ENCODE measurements around the gene LSR. TPM values are rescaled to one million over a fixed set of nuclear protein-coding genes. Genes with fewer than 3 reads are reported as not detected.
A peak's percentile ranks its signal among the peaks of the same experiment; 100 is the strongest.

The LSR gene
- total RNA-seq, 4 donors from 2014 or later = 36.0 to 113 (median 79.4) TPM

DNA sequence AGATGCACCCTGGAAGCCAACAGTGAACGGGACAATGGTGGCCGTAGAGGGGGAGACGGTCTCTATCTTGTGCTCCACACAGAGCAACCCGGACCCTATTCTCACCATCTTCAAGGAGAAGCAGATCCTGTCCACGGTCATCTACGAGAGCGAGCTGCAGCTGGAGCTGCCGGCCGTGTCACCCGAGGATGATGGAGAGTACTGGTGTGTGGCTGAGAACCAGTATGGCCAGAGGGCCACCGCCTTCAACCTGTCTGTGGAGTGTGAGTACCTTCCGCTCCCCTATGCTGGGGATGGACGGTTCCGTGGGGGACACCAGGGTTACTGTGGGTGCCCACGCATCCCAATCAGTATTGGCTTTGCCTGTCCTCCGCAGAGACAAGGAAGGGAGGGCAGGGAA is 53.6 kb downstream of the LSR start:
- Histone ChIP-seq H3K27me3 (peaks cover 0 to 48% (median 0%) of the 10 kb centered on the region in 4 donors), H3K4me1 (no peaks in the 10 kb centered on the region), H3K4me3 (no peak overlapping the region), H3K9me3 (no peaks in the 10 kb centered on the region), H3K36me3 (no peaks in the 10 kb centered on the region), H3K27ac (no peak overlapping the region)
- intact Hi-C loops (cut with DNase I) = no loop called here
- DNase-seq = no peak
- no peak for TF ChIP-seq POLR2A (IDR thresholded peaks at IDR 0.05)
- TF ChIP-seq, protein P1, sequence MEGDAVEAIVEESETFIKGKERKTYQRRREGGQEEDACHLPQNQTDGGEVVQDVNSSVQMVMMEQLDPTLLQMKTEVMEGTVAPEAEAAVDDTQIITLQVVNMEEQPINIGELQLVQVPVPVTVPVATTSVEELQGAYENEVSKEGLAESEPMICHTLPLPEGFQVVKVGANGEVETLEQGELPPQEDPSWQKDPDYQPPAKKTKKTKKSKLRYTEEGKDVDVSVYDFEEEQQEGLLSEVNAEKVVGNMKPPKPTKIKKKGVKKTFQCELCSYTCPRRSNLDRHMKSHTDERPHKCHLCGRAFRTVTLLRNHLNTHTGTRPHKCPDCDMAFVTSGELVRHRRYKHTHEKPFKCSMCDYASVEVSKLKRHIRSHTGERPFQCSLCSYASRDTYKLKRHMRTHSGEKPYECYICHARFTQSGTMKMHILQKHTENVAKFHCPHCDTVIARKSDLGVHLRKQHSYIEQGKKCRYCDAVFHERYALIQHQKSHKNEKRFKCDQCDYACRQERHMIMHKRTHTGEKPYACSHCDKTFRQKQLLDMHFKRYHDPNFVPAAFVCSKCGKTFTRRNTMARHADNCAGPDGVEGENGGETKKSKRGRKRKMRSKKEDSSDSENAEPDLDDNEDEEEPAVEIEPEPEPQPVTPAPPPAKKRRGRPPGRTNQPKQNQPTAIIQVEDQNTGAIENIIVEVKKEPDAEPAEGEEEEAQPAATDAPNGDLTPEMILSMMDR (IDR thresholded peaks at IDR 0.05) = no peak
- WGBS, 2 donors = 77 to 83% methylated on average over 12 to 13 of the region's 16 CpGs

DNA sequence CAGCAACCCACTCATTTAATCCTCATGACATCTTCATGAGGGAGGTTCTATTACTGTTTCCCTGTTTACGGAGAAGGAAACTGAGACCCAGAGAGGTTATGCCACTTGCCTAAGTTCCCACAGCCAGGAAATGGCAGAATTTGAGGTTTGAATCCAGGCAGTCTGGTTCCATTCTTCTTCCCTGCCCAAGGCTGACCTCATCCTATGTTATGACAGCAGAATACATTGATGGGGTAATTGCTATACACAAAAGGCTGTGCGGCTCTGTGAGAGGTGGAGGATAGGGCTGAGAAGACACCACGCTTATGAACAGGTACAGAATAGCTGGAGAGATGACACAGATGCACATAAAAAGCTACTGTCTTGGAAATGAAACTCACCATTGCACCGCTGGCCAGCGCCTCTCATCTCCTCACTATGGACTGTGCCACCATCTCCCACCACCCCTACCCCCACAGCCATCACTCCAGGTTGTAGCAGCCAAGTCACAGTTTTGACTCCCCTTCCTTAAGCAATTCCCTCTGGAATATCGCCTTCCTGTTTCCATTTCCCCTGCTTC is 54.6 kb downstream of the LSR start:
- H3K4me1 ChIP-seq = no peaks in the 10 kb centered on the region
- DNase-seq = no peak
- intact Hi-C loops (cut with DNase I) = no loop called here
- no peak for TF ChIP-seq POLR2A (IDR thresholded peaks at IDR 0.05)
- TF ChIP-seq, protein P1 (IDR thresholded peaks at IDR 0.05) = no peak
- no peaks in the 10 kb centered on the region for H3K9me3 ChIP-seq
- peaks cover 0 to 55% (median 0%) of the 10 kb centered on the region in 4 donors for H3K27me3 ChIP-seq
- no peak overlapping the region for H3K27ac ChIP-seq
- H3K4me3 ChIP-seq = no peak overlapping the region
- WGBS, 2 donors = 79% methylated on average over 6 of the region's 6 CpGs
- H3K36me3 ChIP-seq = no peaks in the 10 kb centered on the region

DNA sequence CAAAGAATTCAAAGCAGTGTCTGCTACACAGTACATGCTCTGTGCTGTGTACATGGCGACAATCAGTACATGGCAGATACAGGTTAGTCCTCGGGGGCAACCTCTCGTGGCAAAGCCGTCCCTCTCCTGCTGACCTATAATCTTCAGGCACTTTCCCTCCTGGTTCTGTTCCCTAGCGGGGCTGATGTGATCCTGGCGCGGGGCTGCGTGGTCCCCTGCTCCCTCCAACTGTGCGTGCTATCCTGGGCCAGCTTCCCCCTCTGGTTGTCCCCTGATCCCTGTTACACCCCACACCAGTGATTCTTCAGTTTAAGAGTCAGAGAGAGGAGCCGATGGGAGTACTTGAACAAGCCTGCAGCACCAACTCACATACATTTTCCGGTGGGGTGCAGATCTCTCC is 55.2 kb downstream of the LSR start:
- no peak for DNase-seq
- no peak for TF ChIP-seq POLR2A (IDR thresholded peaks at IDR 0.05)
- TF ChIP-seq, protein P1 (IDR thresholded peaks at IDR 0.05) = no peak
- no peaks in the 10 kb centered on the region for H3K9me3 ChIP-seq
- H3K4me1 ChIP-seq = no peaks in the 10 kb centered on the region
- intact Hi-C loops (cut with DNase I) = no loop called here
- H3K27me3 ChIP-seq = peaks cover 0 to 53% (median 0%) of the 10 kb centered on the region in 4 donors
- 75 to 81% methylated on average over 11 of the region's 11 CpGs for WGBS, 2 donors
- no peak overlapping the region for H3K4me3 ChIP-seq
- H3K27ac ChIP-seq = no peak overlapping the region
- no peaks in the 10 kb centered on the region for H3K36me3 ChIP-seq

DNA sequence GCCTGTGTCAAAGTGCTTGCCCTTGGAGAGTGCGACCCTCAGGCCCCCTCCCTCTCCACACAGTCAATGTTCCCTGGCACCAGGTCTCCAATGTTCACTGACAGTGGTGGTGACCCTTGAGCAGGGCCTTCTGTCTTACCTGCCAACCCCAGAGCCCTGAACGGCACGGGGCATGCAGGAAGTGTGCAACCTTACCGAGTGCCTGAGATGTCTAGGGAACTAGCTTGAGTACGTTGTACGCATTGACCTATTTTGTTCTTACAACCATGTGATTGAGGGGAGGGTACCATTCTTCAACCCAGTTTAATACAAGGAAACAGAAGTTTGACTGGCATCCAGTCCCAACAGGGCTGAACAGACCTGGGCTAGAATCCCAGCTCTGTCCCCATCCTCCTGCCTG is 56.4 kb downstream of the LSR start:
- WGBS, 2 donors = 89 to 95% methylated on average over 2 to 5 of the region's 6 CpGs
- no peak for DNase-seq
- TF ChIP-seq, protein P1 (IDR thresholded peaks at IDR 0.05) = no peak
- no peak for TF ChIP-seq POLR2A (IDR thresholded peaks at IDR 0.05)
- Histone ChIP-seq H3K27me3 (peaks cover 0 to 50% (median 0%) of the 10 kb centered on the region in 4 donors), H3K9me3 (no peaks in the 10 kb centered on the region), H3K27ac (no peak overlapping the region), H3K36me3 (no peaks in the 10 kb centered on the region), H3K4me3 (no peak overlapping the region), H3K4me1 (no peaks in the 10 kb centered on the region)
- intact Hi-C loops (cut with DNase I) = no loop called here

DNA sequence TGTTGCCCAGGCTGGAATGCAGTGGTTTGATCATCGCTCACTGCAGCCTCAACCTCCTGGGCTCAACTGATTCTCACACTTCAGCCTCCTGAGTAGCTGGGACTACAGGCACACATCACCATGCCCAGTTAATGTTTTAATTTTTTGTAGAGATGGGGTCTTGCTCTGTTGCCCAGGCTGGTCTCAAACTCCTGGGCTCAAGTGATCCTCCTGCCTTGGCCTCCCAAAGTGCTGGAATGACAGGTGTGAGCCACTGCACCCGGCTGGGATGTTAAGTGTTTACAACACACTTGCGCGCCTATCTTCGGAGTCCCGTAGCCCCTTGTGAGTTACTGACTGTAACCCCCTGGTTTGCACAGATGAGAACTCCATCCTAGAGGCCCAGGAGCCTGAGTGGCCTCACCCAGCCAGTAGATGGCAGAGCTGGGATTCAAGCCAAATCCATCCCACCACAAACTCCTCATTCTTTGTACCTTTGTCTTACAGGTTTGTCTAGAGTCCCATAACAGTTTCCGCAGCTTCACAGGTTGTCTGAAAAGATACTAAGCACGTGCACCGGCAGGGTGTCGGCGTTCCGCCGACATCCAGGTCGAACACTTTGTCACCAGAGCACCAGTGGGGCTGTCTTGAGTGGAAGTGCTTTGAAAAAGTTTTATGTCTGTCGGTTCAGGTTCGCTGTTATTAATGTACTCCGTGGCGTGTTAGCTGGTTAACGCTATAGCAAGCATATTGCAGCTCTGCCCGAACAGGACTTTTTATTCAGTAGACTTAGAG is 57.9 kb downstream of the LSR start:
- 62 to 68% methylated on average over 14 to 20 of the region's 20 CpGs for WGBS, 2 donors
- no peaks in the 10 kb centered on the region for H3K9me3 ChIP-seq
- TF ChIP-seq POLR2A (IDR thresholded peaks at IDR 0.05) = no peak
- TF ChIP-seq, protein P1 (IDR thresholded peaks at IDR 0.05) = peak in 1 of 6 experiments; percentile 19
- H3K4me3 ChIP-seq = no peak overlapping the region
- H3K4me1 ChIP-seq = no peaks in the 10 kb centered on the region
- intact Hi-C loops (cut with DNase I) = no loop called here
- peaks cover 0 to 45% (median 0%) of the 10 kb centered on the region in 4 donors for H3K27me3 ChIP-seq
- H3K27ac ChIP-seq = no peak overlapping the region
- H3K36me3 ChIP-seq = no peaks in the 10 kb centered on the region
- no peak for DNase-seq
